Activated CD4-positive, alpha-beta T cell treated with anti-CD3 and anti-CD28 coated beads, Interleukin-10, Interleukin-2, amounts not matched to agents 100 ng/mL and 50 ng/mL, durations not matched to agents 16 hours and 8 hours (primary cell): ENCODE data around the gene CSMD2.

Experiments
- DNase-seq: peaks from one replicate; pipeline ENCODE4 v3.0.0-alpha.2; 2020

The CSMD2 gene

GRCh38 chr1:34155860-34156259 is 9.2 kb downstream of the CSMD2 start:
- no peak for DNase-seq

- DNase-seq: no peak
Observed at GRCh38 chr1:34153246-34153645, 11.8 kb downstream of the CSMD2 start.

- DNase-seq: no peak
Observed at GRCh38 chr1:34149501-34149900, 15.5 kb downstream of the CSMD2 start.

GRCh38 chr1:34147301-34147700 is 17.7 kb downstream of the CSMD2 start:
- DNase-seq: no peak

GRCh38 chr1:34144766-34145165 is 20.3 kb downstream of the CSMD2 start:
- DNase-seq: no peak

- DNase-seq: no peak
Observed at GRCh38 chr1:34143975-34144374, 21.1 kb downstream of the CSMD2 start.

- no peak for DNase-seq
Observed at GRCh38 chr1:34140011-34140676, 24.9 kb downstream of the CSMD2 start.

GRCh38 chr1:34137411-34137810 is 27.6 kb downstream of the CSMD2 start:
- no peak for DNase-seq

- no peak for DNase-seq
Observed at GRCh38 chr1:34132161-34132420, 32.9 kb downstream of the CSMD2 start.

- no peak for DNase-seq
Observed at GRCh38 chr1:34131396-34132160, 33.5 kb downstream of the CSMD2 start.

- no peak for DNase-seq
Observed at GRCh38 chr1:34130306-34130705, 34.7 kb downstream of the CSMD2 start.

GRCh38 chr1:34129630-34130029 is 35.4 kb downstream of the CSMD2 start:
- DNase-seq: no peak

GRCh38 chr1:34128186-34128889 is 36.7 kb downstream of the CSMD2 start:
- DNase-seq: no peak

- no peak for DNase-seq
Observed at GRCh38 chr1:34127006-34128000, 37.7 kb downstream of the CSMD2 start.

GRCh38 chr1:34126486-34126885 is 38.5 kb downstream of the CSMD2 start:
- DNase-seq: no peak

- no peak for DNase-seq
Observed at GRCh38 chr1:34125721-34126380, 39.2 kb downstream of the CSMD2 start.

GRCh38 chr1:34122080-34122932 is 42.7 kb downstream of the CSMD2 start:
- no peak for DNase-seq

GRCh38 chr1:34115233-34115632 is 49.8 kb downstream of the CSMD2 start:
- DNase-seq: no peak

GRCh38 chr1:34113887-34114286 is 51.1 kb downstream of the CSMD2 start:
- no peak for DNase-seq

GRCh38 chr1:34113362-34113761 is 51.7 kb downstream of the CSMD2 start:
- DNase-seq: no peak

- no peak for DNase-seq
Observed at GRCh38 chr1:34108711-34109110, 56.3 kb downstream of the CSMD2 start.
